Measurements from ENCODE around the gene MYBPH. TPM values are rescaled to one million over a fixed set of nuclear protein-coding genes. Genes with fewer than 3 reads are reported as not detected.

The MYBPH gene
- total RNA-seq, 1 experiment from 2014 or later: not detected

DNA sequence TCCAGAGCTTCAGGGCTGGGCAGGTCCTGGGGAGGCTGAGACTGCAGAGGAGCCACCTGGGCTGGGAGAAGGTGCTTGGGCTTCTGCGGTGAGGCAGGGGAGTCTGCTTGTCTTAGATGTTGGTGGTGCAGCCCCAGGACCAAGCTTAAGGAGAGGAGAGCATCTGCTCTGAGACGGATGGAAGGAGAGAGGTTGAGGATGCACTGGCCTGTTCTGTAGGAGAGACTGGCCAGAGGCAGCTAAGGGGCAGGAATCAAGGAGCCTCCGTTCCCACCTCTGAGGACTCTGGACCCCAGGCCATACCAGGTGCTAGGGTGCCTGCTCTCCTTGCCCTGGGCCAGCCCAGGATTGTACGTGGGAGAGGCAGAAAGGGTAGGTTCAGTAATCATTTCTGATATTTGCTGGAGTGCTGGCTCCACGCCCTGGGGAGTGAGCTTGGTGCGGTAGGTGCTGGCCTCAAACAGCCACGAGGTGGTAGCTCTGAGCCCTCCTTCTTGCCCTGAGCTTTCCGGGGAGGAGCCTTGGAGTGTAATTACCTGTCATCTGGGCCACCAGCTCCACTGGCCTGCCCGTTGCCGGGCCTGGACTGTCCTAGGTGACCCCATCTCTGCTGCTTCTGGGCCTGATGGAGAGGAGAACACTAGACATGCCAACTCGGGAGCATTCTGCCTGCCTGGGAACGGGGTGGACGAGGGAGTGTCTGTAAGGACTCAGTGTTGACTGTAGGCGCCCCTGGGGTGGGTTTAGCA lies 9.3 kb downstream of the MYBPH start:
- DNase-seq (ENCODE audit: low spot score): no peak

GRCh38 chr1:203165800-203166161 lies 9.8 kb downstream of the MYBPH start:
- no peak for DNase-seq (ENCODE audit: low spot score)

DNA sequence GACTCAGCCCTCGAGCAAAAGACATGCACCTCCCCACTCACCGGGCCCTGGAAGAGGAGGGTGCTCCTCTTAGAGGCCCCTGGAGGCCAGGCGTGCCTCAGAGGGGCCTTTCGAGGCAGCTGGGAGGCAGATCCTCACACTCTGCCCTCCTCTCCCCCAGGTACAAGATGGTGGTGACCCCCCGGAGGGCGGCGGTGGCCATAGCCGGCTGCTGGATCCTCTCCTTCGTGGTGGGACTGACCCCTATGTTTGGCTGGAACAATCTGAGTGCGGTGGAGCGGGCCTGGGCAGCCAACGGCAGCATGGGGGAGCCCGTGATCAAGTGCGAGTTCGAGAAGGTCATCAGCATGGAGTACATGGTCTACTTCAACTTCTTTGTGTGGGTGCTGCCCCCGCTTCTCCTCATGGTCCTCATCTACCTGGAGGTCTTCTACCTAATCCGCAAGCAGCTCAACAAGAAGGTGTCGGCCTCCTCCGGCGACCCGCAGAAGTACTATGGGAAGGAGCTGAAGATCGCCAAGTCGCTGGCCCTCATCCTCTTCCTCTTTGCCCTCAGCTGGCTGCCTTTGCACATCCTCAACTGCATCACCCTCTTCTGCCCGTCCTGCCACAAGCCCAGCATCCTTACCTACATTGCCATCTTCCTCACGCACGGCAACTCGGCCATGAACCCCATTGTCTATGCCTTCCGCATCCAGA lies 10.4 kb downstream of the MYBPH start:
- DNase-seq (ENCODE audit: low spot score): no peak

DNA sequence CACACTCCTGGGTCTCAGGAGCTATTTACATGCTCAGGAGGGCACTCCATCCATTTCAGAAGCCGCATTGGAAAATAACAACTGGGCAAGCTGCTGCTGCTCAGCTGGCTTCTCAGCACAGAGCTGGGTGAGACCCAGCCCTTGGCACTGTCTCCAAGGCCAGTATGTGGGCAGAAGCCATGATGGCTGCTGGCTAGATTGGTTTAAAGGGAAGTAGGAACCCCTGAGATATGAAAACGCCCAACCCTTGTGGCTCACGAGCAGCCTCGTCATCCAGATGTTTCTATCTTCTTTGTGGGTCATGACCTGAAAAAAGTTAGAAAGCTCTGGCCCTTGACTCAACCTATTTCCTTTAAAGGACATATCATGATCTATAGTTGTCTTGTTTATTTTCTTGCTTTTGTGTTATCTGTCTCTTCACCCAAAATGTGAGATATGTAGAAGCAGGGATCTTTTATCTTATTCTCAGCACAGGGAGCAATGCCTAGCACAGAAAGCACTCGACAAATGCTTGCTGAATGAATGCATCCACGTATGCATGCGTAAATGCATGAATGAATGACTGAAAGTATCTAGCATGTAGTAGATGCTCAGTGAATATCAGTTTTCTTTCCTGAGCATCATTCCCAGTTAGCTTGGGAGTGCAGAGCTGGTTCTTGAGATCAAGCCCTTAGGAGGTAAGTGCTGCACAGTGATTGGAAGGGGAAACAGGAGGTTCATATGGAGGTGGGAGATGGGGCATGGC lies 11.6 kb downstream of the MYBPH start:
- no peak for DNase-seq (ENCODE audit: low spot score)

- no peak for DNase-seq (ENCODE audit: low spot score)
Measured at GRCh38 chr1:203162403-203162802, 13.2 kb downstream of the MYBPH start.

DNA sequence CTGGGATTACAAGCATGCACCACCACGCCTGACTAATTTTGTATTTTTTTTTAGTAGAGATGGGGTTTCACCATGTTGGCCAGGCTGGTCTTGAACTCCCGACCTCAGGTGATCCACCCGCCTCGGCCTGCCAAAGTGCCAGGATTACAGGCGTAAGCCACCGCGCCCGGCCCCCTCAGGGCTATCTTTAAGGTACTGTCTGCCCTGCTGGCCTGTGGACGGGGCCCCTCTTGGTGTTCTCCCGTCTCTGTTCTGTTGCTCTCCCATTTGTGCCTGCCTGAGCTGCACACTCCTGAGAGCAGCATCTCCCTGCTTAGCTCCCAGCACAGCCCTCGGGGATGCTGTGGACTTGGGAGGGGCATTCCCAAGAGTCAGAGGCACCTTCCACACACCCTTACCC lies 13.9 kb downstream of the MYBPH start:
- no peak for DNase-seq (ENCODE audit: low spot score)

GRCh38 chr1:203161175-203161574 lies 14.5 kb downstream of the MYBPH start:
- DNase-seq (ENCODE audit: low spot score): no peak

- no peak for DNase-seq (ENCODE audit: low spot score)
Measured at GRCh38 chr1:203159844-203160243, 15.8 kb downstream of the MYBPH start.

- DNase-seq (ENCODE audit: low spot score): no peak
Measured at GRCh38 chr1:203158960-203159665, 16.5 kb downstream of the MYBPH start.

- no peak for DNase-seq (ENCODE audit: low spot score)
Measured at GRCh38 chr1:203158423-203158822, 17.2 kb downstream of the MYBPH start.

- DNase-seq (ENCODE audit: low spot score): no peak
Measured at GRCh38 chr1:203156280-203156679, 19.3 kb downstream of the MYBPH start.

DNA sequence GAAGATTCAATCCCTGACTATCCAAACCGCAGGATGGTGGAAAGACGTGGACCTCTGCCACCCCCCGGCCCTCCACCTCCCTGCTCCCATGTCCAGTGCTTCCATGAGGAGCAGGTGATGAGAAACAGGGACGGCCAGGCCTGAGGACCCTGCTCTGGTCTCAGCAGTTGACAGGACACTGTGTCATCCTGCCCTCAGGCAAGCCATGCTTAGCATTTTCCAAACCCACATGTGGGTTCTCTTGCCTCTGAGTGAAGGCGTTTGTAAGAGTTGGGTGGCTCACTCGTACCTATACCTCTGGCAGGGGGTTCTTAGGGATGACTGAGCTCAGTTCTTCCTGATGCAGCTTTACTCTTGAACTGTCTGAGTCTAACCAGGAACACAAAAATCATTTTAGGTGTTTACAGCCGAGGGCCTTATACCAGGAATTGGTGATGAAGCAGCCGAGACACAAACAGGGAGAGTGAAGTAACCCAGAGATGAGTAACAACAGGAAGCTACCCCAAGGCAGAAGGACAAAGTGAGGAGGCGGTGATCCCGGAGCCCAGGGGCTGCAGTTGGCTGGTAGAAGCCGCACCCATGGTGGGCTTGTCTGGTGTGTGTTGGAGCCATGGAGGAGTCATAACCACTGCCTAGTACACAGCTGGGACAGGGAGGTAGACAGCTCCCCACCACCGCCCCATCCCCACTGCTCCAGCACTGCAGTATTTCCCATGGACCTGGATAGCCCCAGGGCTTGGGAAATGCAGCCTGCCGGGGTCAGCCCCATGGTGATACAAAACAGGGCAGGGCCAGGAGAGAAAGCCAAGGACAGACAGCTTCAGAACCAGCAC lies 21.4 kb downstream of the MYBPH start:
- DNase-seq (ENCODE audit: low spot score): no peak

GRCh38 chr1:203153051-203153988 lies 22.3 kb downstream of the MYBPH start:
- DNase-seq (ENCODE audit: low spot score): no peak

- DNase-seq (ENCODE audit: low spot score): no peak
Measured at GRCh38 chr1:203152158-203153034, 23.2 kb downstream of the MYBPH start.

DNA sequence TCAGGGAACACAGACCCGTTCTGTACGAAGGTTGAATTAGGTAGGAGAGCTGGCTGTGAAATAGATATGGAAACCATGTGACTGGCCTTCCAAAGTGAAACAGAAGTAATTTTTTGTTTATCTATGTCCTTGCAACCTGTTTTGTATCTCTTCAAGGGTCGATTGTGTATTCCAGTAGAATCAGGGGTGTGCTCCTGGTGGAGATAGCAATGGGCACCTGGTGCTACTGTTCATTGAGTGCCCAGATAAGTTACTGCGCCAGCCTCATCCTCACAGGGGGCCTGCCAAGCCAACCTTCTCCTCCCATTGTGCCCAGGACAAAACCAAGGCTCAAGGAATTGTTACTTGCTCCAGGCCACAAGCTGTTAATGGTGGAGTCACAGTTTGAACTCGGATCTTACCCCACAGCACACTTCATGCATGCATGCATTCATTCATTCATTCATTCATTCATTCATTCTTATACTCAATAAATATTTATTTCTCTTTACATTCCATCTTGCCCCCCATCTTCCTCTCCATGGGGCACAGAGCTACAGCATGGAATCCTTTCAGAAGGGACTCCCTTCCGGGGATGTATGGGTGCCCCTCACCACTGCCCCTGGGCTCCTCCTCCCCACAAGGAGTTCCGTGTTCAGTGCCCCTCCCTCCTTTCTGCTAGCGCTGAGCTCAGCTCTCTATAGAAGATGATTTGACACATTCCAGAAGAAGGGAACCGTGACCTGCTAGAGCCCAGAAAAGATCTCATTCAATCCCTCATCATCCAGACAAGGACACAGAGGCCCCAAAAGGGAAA lies 24.1 kb downstream of the MYBPH start:
- no peak for DNase-seq (ENCODE audit: low spot score)

GRCh38 chr1:203150511-203151297 lies 24.9 kb downstream of the MYBPH start:
- DNase-seq (ENCODE audit: low spot score): no peak

- DNase-seq (ENCODE audit: low spot score): no peak
Measured at GRCh38 chr1:203149188-203149840, 26.3 kb downstream of the MYBPH start.
